Retinal pigment epithelial cell (primary cell): Measurements from ENCODE around the gene SDK1.

ENCODE experiments used
- DNase-seq: peaks from one replicate; pipeline ENCODE4 v3.0.0-alpha.2; 2010; ENCODE audit warnings: low read depth
- H3K4me3 ChIP-seq: 2 replicates; pipeline ENCODE4 v1.5.1; 2011; ENCODE audit warnings: mild to moderate bottlenecking, low read length, control low read depth, moderate library complexity
- CTCF ChIP-seq: conservative IDR thresholded peaks from 2 replicates; pipeline ENCODE4 v1.5.1; 2011; ENCODE audit warnings: low read depth, low read length, control low read depth, inconsistent platforms

SDK1 gene

DNA sequence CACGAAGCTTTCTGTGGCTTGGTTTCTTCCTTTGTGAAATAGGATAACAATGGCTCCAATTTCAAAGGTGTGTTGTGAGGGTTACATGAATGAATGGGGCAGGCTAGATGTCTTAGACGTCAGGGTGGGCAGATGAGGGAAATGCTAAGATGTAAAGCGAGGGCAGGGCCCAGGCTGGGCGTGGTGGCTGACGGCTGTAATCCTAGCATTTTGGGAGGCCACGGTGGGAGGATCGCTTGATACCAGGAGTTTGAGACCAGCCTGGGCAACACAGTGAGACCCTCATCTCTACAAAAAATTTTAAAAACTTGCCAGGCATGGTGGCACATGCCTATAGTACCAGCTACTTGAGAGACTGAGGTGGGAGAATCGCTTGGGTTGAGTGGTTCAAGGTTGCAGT, 773.4 kb downstream of the SDK1 start:
- no peak for TF ChIP-seq CTCF

DNA sequence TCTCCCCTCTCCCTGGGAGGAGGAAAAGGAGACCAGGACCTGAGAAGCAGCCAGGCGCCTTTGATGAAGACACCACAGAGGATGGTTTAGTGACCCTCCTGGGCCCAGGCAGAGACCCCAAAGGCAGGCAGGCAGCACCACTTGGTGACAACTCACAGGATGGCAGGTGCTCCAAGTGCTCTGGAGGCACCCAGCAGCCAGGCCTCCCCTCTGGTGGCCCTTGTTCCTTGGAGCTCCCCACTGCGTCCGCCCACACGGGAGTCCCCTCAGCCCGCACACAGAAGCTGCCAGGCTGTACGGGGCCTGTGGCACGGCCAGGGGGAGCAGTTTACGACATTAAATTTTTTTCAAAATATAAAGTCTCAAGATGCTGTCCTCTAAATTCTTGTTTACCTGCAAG, 773.9 kb downstream of the SDK1 start:
- no peak for TF ChIP-seq CTCF
- no peak for DNase-seq
- no peak overlapping the region for H3K4me3 ChIP-seq

More for the DNA sequence above, 773.4 kb downstream of the SDK1 start:
- DNase-seq = no peak
- H3K4me3 ChIP-seq = no peak overlapping the region

DNA sequence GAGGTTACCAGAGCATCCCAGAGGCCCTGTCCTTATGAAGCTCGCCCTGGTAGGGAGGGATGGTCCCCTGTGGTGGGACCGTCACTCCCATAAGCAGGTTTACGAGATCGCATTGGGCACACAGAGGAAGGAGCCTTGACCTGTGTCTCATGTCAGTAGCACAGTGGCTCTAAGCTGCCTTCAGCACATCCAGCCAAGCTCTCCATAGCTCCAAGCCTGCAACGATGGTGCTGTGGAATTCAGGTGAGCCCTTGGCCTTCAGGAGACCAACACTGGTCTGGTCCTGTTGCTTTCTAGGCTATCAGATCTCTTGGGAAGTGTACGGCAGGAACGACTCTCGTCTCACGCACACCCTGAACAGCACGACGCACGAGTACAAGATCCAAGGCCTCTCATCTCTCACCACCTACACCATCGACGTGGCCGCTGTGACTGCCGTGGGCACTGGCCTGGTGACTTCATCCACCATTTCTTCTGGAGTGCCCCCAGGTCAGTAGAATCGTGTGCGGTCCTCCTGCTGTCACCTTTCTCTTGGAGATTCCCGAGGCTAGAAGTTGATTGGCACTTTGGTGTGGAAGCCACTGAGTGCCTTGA, 775.7 kb downstream of the SDK1 start:
- TF ChIP-seq CTCF = no peak
- no peak for DNase-seq
- H3K4me3 ChIP-seq = no peak overlapping the region

DNA sequence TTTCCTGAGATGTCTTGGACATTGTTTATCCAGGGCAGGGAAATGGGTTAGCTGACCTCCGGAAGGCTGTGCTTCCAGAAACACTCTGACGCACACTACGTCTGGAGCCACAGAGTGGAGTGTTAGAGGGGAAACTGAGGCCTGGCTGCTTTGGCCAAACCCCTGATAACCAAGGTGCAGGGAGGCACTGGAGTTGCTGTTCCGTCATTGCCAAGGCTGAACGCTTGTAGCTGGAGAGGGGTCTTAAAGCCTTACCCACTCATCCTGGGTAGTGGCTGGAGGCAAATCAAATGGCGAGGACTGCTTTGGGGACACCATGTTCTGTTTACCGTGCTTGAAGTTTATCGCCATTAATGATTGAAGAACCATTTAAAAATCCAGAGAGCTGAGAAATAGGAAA, 776.9 kb downstream of the SDK1 start:
- DNase-seq = no peak
- no peak overlapping the region for H3K4me3 ChIP-seq
- TF ChIP-seq CTCF = no peak

- no peak for DNase-seq
- no peak for TF ChIP-seq CTCF
- H3K4me3 ChIP-seq = no peak overlapping the region
Measured at GRCh38 chr7:4078580-4078979, 777.5 kb downstream of the SDK1 start.

GRCh38 chr7:4079366-4079765, 778.3 kb downstream of the SDK1 start:
- DNase-seq = no peak
- no peak for TF ChIP-seq CTCF
- no peak overlapping the region for H3K4me3 ChIP-seq

DNA sequence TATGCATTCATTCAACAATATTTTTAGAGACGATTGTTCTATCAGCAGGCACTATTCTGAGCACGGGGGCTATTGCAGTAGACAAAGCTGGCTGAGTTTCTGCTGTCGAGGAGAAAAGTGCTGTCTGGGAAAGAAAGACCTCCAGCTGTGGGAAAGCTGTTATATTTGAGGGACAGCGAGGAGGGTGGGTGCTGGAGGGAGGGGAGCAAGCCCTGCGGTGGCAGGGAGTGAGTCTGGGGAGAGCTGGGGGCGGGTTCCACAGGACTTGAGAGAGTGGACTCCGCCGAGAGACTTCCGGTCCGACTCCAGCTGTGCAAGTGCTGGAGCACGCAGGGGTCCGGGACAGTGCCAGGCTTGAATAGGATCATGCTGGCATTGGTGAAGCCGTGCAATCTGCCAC, 778.9 kb downstream of the SDK1 start:
- H3K4me3 ChIP-seq = no peak overlapping the region
- TF ChIP-seq CTCF = no peak
- DNase-seq = no peak
